Endothelial cell of umbilical vein (primary cell): ENCODE data around the gene MUC4. TPM values are rescaled to one million over a fixed set of nuclear protein-coding genes. Genes with fewer than 3 reads are reported as not detected.
A peak's percentile ranks its signal among the peaks of the same experiment; 100 is the strongest.

ENCODE experiments used
- Bru-seq: library from RNA; stranded (reverse); fragments of 400-500 nt; gene quantifications from one replicate; lab custom pipeline; 2021; lab: Mats Ljungman, UMichigan
- BruChase-seq, 2 experiments: library from RNA; stranded (reverse); fragments of 400-500 nt; gene quantifications; one replicate each; lab custom pipeline; 2021; lab: Mats Ljungman, UMichigan
- BruUV-seq: library from RNA; stranded (reverse); fragments of 400-500 nt; replicated peaks from 2 replicates; lab custom pipeline; 2021; lab: Mats Ljungman, UMichigan
- CTCF ChIA-PET: fragments of 300-600, 350-600 bp; sonication (Branson Sonifier 250); formaldehyde crosslinking; loops from one replicate; lab custom pipeline; 2021; ENCODE audit warnings: antibody characterized with exemption, inconsistent platforms; lab: Charles Lee
- POLR2A ChIA-PET: fragments of 300-600, 350-600 bp; sonication (Branson Sonifier 250); formaldehyde crosslinking; loops from one replicate; lab custom pipeline; 2021; ENCODE audit warnings: antibody characterized with exemption, inconsistent platforms; lab: Charles Lee
- DNase-seq: peaks from one replicate; pipeline ENCODE4 v3.0.0-alpha.2; 2011; ENCODE audit warnings: low read depth, low spot score
- FAIRE-seq: peaks from 2 replicates; lab custom pipeline; 2011; peaks lifted over from hg19 to GRCh38; lab: Jason Lieb, UNC
- H2AFZ ChIP-seq: 2 replicates; pipeline ENCODE4 v1.6.0; 2012; ENCODE audit warnings: low read depth, low read length, control low read depth, inconsistent platforms
- H3K27ac ChIP-seq: 2 replicates; pipeline ENCODE4 v1.5.1; 2011; ENCODE audit warnings: low read depth, mild to moderate bottlenecking, control low read depth, low read length, moderate library complexity; ENCODE audit not compliant: insufficient read depth
- H3K27me3 ChIP-seq, 2 experiments: 2 replicates each; pipeline versions ENCODE4 v1.6.0 to v1.6.1; 2011; ENCODE audit warnings: low read length in 2 of 2, mixed read lengths in 1 of 2; ENCODE audit not compliant: control insufficient read depth in 2 of 2, insufficient read depth in 2 of 2
- H3K36me3 ChIP-seq, 2 experiments: 2 replicates in 1 of 2; 3 replicates in 1 of 2; pipeline ENCODE4 v1.5.1; 2011; ENCODE audit warnings: low read length in 2 of 2, mild to moderate bottlenecking in 1 of 2, moderate library complexity in 1 of 2; ENCODE audit not compliant: control insufficient read depth in 2 of 2, insufficient read depth in 2 of 2; ENCODE audit errors: extremely low read depth in 1 of 2
- H3K4me1 ChIP-seq: 3 replicates; pipeline ENCODE4 v1.5.1; 2011; ENCODE audit warnings: mild to moderate bottlenecking, low read length; ENCODE audit not compliant: control insufficient read depth, insufficient read depth; ENCODE audit errors: extremely low read depth
- H3K4me2 ChIP-seq: 2 replicates; pipeline ENCODE4 v1.6.1; 2011; ENCODE audit warnings: low read length, control low read depth, mixed read lengths; ENCODE audit not compliant: insufficient read depth
- H3K4me3 ChIP-seq, 3 experiments: fragments of 200-600 bp in 1 of 3; sonication (generic), shearing (Covaris generic) in 1 of 3; replicated peaks in 1 of 3; 2 replicates each; pipeline ENCODE4 v1.5.1; 2011 to 2016; ENCODE audit warnings: control low read depth in 3 of 3, low read length in 3 of 3, mild to moderate bottlenecking in 2 of 3, inconsistent platforms in 1 of 3, low read depth in 1 of 3, moderate library complexity in 1 of 3; ENCODE audit not compliant: insufficient read depth in 1 of 3
- H3K79me2 ChIP-seq: 2 replicates; pipeline ENCODE4 v1.6.0; 2012; ENCODE audit warnings: low read length, inconsistent platforms; ENCODE audit not compliant: control insufficient read depth, insufficient read depth
- H3K9ac ChIP-seq: replicated peaks from 2 replicates; pipeline ENCODE3; 2011; ENCODE audit warnings: low read length, control low read depth; ENCODE audit not compliant: insufficient read depth; ENCODE audit errors: extremely low read depth
- H3K9me1 ChIP-seq: replicated peaks from 3 replicates; pipeline ENCODE4 v1.6.0; 2011; ENCODE audit warnings: mild to moderate bottlenecking, low read length; ENCODE audit not compliant: control insufficient read depth, insufficient read depth; ENCODE audit errors: extremely low read depth
- H3K9me3 ChIP-seq: replicated peaks from 2 replicates; pipeline ENCODE4 v1.5.1; 2012; ENCODE audit warnings: low read length, inconsistent platforms; ENCODE audit not compliant: control insufficient read depth, insufficient read depth
- H4K20me1 ChIP-seq: replicated peaks from 2 replicates; pipeline ENCODE3; 2011; ENCODE audit warnings: mild to moderate bottlenecking, low read length; ENCODE audit not compliant: control insufficient read depth, insufficient read depth; ENCODE audit errors: extremely low read depth
- EZH2 ChIP-seq: IDR thresholded peaks from 2 replicates; pipeline ENCODE4 v1.6.1; 2012; ENCODE audit warnings: borderline replicate concordance, low read depth, mild to moderate bottlenecking, moderate library complexity, low read length, inconsistent platforms; ENCODE audit not compliant: severe bottlenecking
- FOS ChIP-seq: IDR thresholded peaks from 2 replicates; pipeline ENCODE4 v1.6.1; 2011; ENCODE audit warnings: mild to moderate bottlenecking, low read length, moderate library complexity, borderline replicate concordance; ENCODE audit not compliant: insufficient read depth
- GATA2 ChIP-seq: IDR thresholded peaks from 2 replicates; pipeline ENCODE4 v1.7.0; 2011; ENCODE audit warnings: low read depth, mild to moderate bottlenecking, moderate library complexity, mixed read lengths, low read length; ENCODE audit not compliant: insufficient read length, insufficient read depth
- JUN ChIP-seq: IDR thresholded peaks from 2 replicates; pipeline ENCODE4 v1.6.1; 2011; ENCODE audit warnings: borderline replicate concordance, low read depth; ENCODE audit not compliant: insufficient read length, insufficient read depth
- MYC ChIP-seq: IDR thresholded peaks from one replicate; pipeline ENCODE4 v1.6.1; 2011; ENCODE audit warnings: mild to moderate bottlenecking, low read depth, low read length
- POLR2A ChIP-seq: IDR thresholded peaks from 2 replicates; pipeline ENCODE4 v1.6.1; 2012; ENCODE audit warnings: low read depth, mild to moderate bottlenecking, control low read depth, low read length
- POLR2AphosphoS5 ChIP-seq: IDR thresholded peaks from 2 replicates; pipeline ENCODE4 v1.6.1; 2012; ENCODE audit warnings: low read depth, mild to moderate bottlenecking, control low read depth, low read length, moderate library complexity; ENCODE audit not compliant: insufficient read depth
- dilution Hi-C: fragments of 300-500 bp; cut with MboI; formaldehyde crosslinking; loops from one replicate; pipeline ENCODE4 v1.15.0; 2019; ENCODE audit warnings: low sequenced_read_pairs; ENCODE audit not compliant: extremely low pct_ligation_motif_present
- intact Hi-C: fragments of 100-400 bp; cut with micrococcal nuclease; formaldehyde crosslinking; loops from one replicate; pipeline ENCODE4 v1.10.0; 2022
- long read RNA-seq: library from polyadenylated mRNA; stranded (forward); transcript quantifications from one replicate; pipeline ENCODE4 v2.0.0, GENCODE V29; 2021
- polyA minus RNA-seq, 3 experiments: library from RNA; depleted of rRNA, polyadenylated mRNA; stranded (reverse); fragments of >200 nt; gene quantifications; 1 replicate in 1 of 3; 2 replicates in 2 of 3; pipeline ENCODE4 v1.2.3, GENCODE V29; 2011
- polyA plus RNA-seq, 4 experiments: library from polyadenylated mRNA; depleted of rRNA in 3 of 4; stranded (reverse) in 3 of 4; unstranded in 1 of 4; fragments of >200 nt; gene quantifications; 2 replicates each; pipeline versions ENCODE4 v1.2.1 to v1.2.3, GENCODE V29; 2011 to 2012; ENCODE audit warnings: missing spikeins in 1 of 4
- total RNA-seq: library from RNA; stranded (reverse); gene quantifications from 2 replicates; pipeline ENCODE4 v1.2.3, GENCODE V29; 2021
- TF ChIP-seq, protein P1 (sequence below): IDR thresholded peaks from 2 replicates; pipeline ENCODE4 v1.6.1; 2011; ENCODE audit not compliant: insufficient read depth, insufficient read length
- TF ChIP-seq, protein P2 (sequence below), 2 donors: IDR thresholded peaks; 1 replicate in 1 of 2; 2 replicates in 1 of 2; pipeline ENCODE4 v1.5.1; 2011; ENCODE audit warnings: low read length in 2 of 2, mild to moderate bottlenecking in 2 of 2, moderate library complexity in 2 of 2, control low read depth in 1 of 2, inconsistent platforms in 1 of 2, low read depth in 1 of 2; ENCODE audit not compliant: insufficient read depth in 1 of 2; ENCODE audit errors: extremely low read depth in 1 of 2

The MUC4 gene, protein sequence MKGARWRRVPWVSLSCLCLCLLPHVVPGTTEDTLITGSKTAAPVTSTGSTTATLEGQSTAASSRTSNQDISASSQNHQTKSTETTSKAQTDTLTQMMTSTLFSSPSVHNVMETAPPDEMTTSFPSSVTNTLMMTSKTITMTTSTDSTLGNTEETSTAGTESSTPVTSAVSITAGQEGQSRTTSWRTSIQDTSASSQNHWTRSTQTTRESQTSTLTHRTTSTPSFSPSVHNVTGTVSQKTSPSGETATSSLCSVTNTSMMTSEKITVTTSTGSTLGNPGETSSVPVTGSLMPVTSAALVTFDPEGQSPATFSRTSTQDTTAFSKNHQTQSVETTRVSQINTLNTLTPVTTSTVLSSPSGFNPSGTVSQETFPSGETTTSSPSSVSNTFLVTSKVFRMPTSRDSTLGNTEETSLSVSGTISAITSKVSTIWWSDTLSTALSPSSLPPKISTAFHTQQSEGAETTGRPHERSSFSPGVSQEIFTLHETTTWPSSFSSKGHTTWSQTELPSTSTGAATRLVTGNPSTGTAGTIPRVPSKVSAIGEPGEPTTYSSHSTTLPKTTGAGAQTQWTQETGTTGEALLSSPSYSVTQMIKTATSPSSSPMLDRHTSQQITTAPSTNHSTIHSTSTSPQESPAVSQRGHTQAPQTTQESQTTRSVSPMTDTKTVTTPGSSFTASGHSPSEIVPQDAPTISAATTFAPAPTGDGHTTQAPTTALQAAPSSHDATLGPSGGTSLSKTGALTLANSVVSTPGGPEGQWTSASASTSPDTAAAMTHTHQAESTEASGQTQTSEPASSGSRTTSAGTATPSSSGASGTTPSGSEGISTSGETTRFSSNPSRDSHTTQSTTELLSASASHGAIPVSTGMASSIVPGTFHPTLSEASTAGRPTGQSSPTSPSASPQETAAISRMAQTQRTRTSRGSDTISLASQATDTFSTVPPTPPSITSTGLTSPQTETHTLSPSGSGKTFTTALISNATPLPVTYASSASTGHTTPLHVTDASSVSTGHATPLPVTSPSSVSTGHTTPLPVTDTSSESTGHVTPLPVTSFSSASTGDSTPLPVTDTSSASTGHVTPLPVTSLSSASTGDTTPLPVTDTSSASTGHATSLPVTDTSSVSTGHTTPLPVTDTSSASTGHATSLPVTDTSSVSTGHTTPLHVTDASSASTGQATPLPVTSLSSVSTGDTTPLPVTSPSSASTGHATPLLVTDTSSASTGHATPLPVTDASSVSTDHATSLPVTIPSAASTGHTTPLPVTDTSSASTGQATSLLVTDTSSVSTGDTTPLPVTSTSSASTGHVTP (N-terminal part only)
- not detected in 2 replicates for total RNA-seq
- 0.04 and 0.06 TPM in 2 replicates for polyA plus RNA-seq
- polyA plus RNA-seq (2011; cell fraction: cytosol; rRNA removed), result 0.05 TPM in 1 of 2 replicates, not detected in the other
- polyA plus RNA-seq (2011; cell fraction: nucleus; rRNA removed), result not detected in 2 replicates
- polyA plus RNA-seq (2012), result 0.11 TPM in 1 of 2 replicates, not detected in the other
- polyA minus RNA-seq, result 0.34 TPM in 1 of 2 replicates, not detected in the other
- not detected for polyA minus RNA-seq (2011; cell fraction: cytosol; rRNA and poly(A)+ RNA removed)
- 0.14 TPM in 1 of 2 replicates, not detected in the other for polyA minus RNA-seq (2011; cell fraction: nucleus; rRNA and poly(A)+ RNA removed)
- percentile 6 among the genes with signal in this experiment for Bru-seq, nascent RNA
- BruChase-seq, experiment 1, labeled RNA remaining after a 6-hour chase, result not detected
- not detected for BruChase-seq, experiment 2, labeled RNA remaining after a 2-hour chase
- long read RNA-seq, result 0 reads

DNA sequence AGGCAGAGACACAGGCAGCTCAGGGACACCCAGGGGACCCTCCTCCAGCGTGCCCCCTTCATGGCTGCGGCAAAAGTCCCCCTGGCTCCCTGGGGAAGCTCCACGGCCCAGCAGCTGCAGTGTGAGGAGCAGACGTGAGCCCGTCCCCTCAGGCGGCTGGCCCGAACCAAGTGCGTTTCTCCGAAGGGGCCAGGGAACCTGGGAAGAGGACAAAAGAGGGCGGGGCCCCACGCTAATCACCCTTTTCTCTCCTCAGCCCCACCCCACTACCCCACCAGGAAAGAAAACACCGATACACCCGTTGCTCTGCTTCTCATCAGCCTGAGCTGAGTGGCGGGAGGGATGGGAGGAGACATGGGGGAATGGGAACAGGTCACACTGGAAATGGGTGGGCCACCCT lies at the start of gene MUC4:
MUC4 (minus strand) TSS at position 174 of the 400 bp plus-strand sequence; CDS start at position 62, 112 bp downstream.
- dilution Hi-C loops, result no loop called here
- no peak for TF ChIP-seq JUN
- TF ChIP-seq, protein P1, sequence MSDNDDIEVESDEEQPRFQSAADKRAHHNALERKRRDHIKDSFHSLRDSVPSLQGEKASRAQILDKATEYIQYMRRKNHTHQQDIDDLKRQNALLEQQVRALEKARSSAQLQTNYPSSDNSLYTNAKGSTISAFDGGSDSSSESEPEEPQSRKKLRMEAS, result no peak
- no peak for TF ChIP-seq POLR2AphosphoS5
- TF ChIP-seq FOS, result no peak
- no peak for TF ChIP-seq MYC
- TF ChIP-seq POLR2A, result no peak
- no peak for TF ChIP-seq EZH2
- TF ChIP-seq, protein P2, sequence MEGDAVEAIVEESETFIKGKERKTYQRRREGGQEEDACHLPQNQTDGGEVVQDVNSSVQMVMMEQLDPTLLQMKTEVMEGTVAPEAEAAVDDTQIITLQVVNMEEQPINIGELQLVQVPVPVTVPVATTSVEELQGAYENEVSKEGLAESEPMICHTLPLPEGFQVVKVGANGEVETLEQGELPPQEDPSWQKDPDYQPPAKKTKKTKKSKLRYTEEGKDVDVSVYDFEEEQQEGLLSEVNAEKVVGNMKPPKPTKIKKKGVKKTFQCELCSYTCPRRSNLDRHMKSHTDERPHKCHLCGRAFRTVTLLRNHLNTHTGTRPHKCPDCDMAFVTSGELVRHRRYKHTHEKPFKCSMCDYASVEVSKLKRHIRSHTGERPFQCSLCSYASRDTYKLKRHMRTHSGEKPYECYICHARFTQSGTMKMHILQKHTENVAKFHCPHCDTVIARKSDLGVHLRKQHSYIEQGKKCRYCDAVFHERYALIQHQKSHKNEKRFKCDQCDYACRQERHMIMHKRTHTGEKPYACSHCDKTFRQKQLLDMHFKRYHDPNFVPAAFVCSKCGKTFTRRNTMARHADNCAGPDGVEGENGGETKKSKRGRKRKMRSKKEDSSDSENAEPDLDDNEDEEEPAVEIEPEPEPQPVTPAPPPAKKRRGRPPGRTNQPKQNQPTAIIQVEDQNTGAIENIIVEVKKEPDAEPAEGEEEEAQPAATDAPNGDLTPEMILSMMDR (IDR thresholded peaks at IDR 0.05; ENCODE audit: extremely low read depth in 1 of 2, insufficient read depth in 1 of 2, low read depth in 1 of 2, low read length in 2 of 2), result no peak
- TF ChIP-seq GATA2, result no peak
- no TSS peak for BruUV-seq
- Histone ChIP-seq H3K9ac (no peak within 1 kb of the TSS), H3K36me3 (no peaks in the 10 kb centered on the region), H3K9me3 (no peaks in the 10 kb centered on the region), H3K79me2 (no peaks in the 10 kb centered on the region), H3K9me1 (no peaks in the 10 kb centered on the region), H3K4me3 (no peak within 1 kb of the TSS), H2AFZ (no peak within 1 kb of the TSS), H4K20me1 (no peaks in the 10 kb centered on the region), H3K4me1 (peaks cover 2% of the 10 kb centered on the region), H3K27ac (no peak within 1 kb of the TSS), H3K4me2 (no peak within 1 kb of the TSS), H3K27me3 (no peaks in the 10 kb centered on the region)
- intact Hi-C loops, result loop anchor here (10.0 kb wide), 1 partner anchor 737 kb away; no protein-coding TSS in a partner anchor
- ChIA-PET CTCF (no interaction called here), POLR2A (no interaction called here)
- FAIRE-seq (no peak), DNase-seq (no peak)
